Muscle of arm (tissue), 12 donors: Measurements from ENCODE around the gene FAM184A. TPM values are rescaled to one million over a fixed set of nuclear protein-coding genes. Genes with fewer than 3 reads are reported as not detected.
A peak's percentile ranks its signal among the peaks of the same experiment; 100 is the strongest.
"Not testable (repeated sequence)": the region's sequence is repeated elsewhere in the genome, so short reads cannot be mapped to it uniquely, and the experiment has no call there.

Source experiments
- DNase-seq: peaks from one replicate; pipeline ENCODE4 v3.0.0-alpha.2; 2013
- polyA plus RNA-seq, 12 donors: library from polyadenylated mRNA; unstranded; fragments of 120-200 nt; gene quantifications; one replicate each; pipeline ENCODE4 v1.2.1, GENCODE V29; 2013; ENCODE audit not compliant: insufficient read length in 12 of 12

FAM184A gene
- polyA plus RNA-seq, 12 donors = 7.5 to 16.1 (median 13.0) TPM; not detected in 1

DNA sequence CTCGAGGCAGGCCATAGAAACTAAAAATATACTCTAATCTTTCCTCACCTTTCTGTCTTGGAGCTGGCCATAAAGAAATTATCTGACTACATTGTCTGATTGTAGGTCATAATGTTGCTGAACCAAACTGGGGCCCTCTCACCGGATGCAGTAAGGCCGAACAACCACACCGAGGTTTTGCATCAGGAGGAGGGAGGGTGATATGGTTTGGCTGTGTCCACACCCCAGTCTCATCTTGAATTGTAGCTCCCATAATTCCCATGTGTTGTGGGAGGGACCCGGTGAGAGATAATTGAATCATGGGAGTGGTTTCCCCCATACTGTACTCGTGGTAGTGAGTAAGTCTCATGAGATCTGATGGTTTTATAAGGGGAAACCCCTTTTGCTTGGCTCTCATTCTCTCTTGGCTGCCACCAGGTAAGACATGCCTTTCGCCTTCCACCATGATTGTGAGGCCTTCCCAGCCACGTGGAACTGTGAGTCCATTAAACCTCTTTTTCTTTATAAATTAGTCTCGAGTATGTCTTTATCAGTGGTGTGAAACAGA lies 19.4 kb upstream of the FAM184A start:
- DNase-seq = not testable (repeated sequence)

DNA sequence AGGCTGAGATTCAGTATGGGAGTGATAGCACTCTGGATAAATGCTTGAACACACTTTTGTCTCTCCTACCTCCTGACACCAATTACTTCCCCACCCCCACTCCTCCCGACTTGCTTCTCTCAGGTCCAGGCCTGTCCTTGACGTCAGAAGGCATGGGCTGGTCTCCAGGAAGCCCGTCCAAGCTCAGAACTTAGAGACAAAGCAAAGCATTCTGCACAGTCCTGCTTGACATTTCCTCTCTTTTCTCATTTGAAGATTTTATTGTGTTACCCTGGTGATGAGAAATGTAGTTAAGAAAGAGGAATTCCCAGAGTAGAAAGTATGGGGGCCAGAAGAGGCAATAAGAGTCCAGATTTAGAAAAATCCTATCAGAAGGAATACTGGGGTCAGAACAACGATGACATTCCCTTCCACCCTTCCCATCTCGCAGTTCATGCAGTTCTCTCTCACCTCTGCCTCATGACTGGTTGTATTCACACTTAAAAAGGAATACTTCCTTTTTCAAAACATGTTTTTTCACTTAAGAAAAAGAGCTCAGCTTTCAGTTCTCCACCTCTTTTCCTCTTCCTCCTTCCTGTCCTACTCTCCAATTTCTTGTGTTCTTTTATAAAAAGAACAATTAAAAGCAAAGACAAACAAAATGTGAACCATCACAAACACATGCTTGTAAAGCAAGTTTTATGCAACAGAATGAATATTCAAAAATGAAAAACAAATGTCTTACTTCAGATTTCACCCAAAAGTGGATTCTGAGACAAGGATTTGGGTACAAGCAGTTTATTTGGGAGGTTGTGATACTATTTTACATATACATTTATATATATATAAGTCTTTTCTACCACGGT lies 18.5 kb upstream of the FAM184A start:
- peak; percentile 89 for DNase-seq

DNA sequence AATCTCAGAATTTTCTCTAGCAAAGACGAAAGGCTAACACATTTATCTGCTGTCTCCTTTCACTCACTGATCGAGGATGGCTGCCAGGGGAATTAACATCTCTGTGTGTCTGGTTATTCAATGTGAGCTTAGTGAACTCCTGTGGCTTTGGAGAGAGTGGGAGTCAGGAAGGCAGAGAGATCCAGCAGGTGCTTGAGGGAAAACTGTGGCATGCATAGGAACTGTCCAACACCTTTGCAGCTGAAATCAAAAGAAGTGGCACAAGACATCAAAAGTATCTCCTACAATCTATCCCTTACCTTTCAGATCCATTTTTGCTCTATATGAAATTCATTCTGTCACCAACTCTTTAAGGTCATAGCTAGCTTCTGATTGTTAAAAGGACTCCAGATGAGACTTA lies 11.8 kb upstream of the FAM184A start:
- no peak for DNase-seq

GRCh38 chr6:119084784-119085183 lies 6.3 kb upstream of the FAM184A start:
- DNase-seq = no peak

- DNase-seq = no peak
These were observed 4.5 kb upstream of the FAM184A start for GRCh38 chr6:119083007-119083406.

- DNase-seq = peak; percentile 67
These were observed 882 bp upstream of the FAM184A start for GRCh38 chr6:119079283-119079809.

DNA sequence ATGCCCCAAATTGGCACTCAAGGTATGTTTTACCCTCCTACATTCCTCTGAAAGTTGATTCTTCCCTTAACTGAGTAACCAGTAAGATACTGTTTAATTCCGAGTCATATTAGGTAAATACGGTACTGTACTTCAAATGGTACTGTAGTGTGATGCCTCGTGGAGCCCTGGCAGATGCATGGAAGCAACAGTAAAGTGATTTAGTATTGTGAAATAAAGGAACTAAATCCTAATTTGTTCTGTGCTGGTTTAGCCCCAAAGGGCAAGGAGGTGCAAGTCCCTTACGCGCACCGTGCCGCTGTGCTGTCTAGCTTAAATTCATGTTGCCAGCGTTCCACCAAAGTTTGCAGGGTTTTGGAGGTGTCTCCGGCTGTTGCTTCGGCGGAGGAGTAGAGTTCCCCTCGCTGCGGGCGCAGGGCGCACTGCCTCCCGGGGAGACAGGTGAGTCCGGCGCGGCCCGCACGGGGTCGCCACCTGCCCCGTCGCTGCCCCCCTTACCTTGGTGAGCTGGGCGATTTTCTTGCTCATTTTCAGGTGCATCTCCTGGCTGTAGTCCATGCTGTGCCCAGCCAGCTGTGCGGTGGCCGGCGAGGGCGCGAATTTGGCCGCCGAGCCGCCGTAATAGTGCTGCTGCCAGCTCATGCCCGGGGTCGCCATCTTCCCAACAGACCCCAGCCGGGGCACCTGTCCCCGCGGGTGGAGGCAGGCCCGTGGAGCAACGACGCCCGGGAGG lies 655 bp downstream of the FAM184A start:
- DNase-seq = peak; percentile 31

DNA sequence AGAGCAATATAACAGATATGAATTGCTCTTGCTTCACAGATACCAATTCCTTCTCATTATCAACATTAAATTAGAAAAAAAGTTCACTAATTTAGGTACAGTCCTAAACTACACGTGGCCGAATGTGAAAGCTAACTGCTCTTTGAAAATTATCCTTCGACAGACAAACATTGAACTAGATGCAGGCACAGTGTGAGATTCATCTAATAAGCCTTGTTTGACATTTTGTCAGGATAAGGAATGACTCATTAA lies 1.1 kb downstream of the FAM184A start:
- no peak for DNase-seq

DNA sequence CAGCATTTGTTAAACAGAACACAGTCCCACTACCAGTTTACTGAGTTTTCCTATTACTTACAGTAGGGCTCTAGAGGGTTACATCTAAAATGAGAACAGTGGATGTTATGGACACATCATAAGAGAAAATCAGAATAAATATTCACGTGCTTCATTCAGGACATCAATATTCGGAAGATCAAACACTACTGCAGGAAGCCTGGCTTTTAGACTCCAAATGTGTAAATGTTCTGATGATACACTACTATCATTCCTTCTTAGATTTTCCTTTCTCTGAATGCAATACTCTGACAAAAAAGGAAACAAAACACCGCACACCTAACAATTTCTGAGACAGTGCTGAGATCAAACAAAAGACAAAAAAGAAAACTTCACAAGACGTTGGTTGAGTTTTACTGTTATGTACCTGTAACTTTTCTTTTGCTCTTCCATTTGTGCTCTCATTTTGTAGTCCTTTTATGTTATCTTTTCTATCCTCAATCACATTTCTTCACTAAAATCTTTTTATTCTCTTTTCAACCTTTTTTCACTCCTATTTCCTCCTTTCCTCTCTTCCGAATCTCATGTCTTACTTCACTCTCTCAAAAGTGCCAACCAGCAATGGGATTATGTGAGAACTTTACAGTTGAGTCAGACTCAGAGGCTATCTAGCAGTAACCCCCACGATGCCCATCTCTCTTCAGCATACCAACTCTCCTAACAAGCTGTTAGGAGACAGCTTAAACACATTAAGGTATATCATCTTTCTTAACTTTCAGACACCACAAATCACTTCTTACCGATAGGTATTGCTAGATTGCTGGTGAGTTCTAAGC lies 1.7 kb downstream of the FAM184A start:
- peak; percentile 10 for DNase-seq

GRCh38 chr6:119076173-119076572 lies 2.3 kb downstream of the FAM184A start:
- DNase-seq = no peak

- no peak for DNase-seq
These were observed 3.1 kb downstream of the FAM184A start for GRCh38 chr6:119075200-119075981.

DNA sequence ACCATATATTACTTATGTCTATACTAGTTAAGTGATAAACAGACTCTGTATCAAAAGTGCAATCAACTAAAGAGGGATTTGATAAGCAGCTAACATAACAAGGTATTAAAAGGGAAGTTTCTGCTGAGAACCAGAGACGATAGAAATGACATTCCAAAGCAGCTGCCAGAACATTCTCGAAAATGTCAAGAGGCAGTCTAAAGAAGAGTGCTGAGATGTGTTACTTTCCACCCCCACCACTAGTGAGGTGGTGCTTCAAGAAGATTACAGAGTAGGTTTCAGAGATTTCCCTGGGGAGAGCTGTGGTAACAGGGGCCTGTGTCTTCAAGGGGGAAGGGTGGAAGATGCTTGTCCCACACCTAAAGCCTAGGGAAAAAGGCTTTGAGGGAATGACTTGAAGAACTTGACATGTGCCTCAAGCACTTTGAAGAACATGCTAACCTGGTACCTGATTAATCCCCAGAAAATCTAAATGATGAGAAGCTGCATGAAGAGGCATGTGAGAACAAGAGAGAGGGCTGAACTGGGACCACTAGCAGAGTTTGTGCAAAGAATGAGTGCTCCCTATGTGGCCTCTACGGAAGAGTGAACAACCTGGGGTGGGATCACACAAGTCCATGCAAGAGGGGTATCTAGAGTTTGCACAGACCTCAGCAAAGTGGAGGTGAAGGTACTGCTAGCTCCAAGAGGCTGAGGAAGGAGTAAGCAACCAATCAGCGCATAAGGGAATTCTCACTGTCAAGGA lies 5.0 kb downstream of the FAM184A start:
- DNase-seq = no peak

GRCh38 chr6:119071576-119071975 lies 6.9 kb downstream of the FAM184A start:
- DNase-seq = no peak

- DNase-seq = no peak
These were observed 11.4 kb downstream of the FAM184A start for GRCh38 chr6:119067091-119067490.

DNA sequence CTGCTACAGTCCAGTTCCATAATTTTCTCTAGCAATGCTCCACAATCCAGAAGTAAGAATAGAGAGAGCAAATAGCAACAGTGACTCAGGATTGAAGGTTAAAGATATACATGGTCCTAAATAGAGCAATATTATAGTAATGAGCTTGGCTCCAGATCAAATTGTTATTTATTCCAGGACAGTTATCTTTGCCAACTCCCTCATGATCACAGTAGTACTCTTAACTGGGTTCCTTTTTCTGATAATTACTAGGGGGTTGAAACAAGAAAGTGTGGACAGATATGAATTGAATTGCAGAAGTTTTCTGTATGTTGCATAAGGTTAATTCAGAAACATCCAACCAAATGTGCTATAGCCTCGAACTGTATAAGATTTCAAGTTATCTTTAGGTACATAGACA lies 11.9 kb downstream of the FAM184A start:
- DNase-seq = no peak

DNA sequence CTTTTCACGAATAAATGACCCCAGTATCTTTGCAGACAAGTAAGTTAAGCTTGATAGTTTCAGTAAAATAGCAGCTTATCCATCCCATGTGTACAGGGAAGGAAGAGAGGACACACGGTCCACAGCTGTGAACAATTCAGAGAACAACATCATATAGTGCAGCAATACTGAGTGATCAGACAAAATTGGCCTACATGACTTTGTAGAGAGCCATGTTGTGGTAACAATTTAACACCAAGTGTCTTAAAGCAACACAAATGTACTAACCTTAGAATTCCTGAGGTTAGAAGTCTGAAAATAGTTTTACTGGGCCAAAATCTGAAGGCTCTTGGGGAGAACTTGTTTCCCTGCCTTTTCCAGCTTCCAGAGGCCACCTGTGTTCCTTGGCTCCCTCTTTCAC lies 12.5 kb downstream of the FAM184A start:
- peak; percentile 12 for DNase-seq

GRCh38 chr6:119065382-119065781 lies 13.1 kb downstream of the FAM184A start:
- DNase-seq = no peak

DNA sequence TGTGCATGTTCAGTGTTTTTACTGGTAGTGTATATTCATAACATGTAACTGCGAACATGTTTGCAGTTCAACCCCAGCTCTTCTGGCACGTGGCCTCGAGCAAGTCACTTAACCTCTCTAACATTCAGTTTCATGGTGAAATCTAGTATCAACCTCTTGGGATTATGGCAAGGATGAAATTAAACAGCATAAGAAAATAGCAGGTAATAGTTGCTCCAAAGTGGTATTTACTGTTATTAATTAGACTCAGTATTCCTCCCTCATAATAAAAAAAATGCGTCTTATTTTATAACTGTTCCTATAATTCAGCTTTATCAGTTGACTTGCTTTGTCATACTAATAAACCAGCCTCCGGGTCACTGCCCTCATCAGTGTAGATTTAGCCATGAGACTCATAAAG lies 15.0 kb downstream of the FAM184A start:
- DNase-seq = no peak

DNA sequence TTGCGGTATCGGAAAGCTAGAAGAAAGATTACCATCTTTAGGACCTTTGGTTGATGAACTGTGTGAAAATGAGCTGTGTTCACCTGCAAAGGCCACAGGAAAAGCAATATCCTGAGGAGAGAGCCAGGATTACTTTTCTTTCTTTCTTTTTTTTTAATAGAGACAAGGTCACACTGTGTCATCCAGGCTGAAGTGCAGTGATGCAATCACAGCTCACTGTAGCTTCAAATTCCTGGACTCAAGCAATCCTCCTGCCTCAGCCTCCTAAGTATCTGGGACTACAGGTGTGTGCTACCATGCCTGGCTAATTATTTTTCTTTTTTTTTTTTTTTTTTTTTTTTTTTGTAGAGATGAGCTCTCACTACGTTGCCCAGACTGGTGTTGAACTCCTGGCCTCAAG lies 17.2 kb downstream of the FAM184A start:
- no peak for DNase-seq

GRCh38 chr6:119060255-119060907 lies 18.1 kb downstream of the FAM184A start:
- DNase-seq = no peak
